Measurements from ENCODE around the gene XRCC6.
"Not testable (repeated sequence)": the region's sequence is repeated elsewhere in the genome, so short reads cannot be mapped to it uniquely, and the experiment has no call there.

The XRCC6 gene

DNA sequence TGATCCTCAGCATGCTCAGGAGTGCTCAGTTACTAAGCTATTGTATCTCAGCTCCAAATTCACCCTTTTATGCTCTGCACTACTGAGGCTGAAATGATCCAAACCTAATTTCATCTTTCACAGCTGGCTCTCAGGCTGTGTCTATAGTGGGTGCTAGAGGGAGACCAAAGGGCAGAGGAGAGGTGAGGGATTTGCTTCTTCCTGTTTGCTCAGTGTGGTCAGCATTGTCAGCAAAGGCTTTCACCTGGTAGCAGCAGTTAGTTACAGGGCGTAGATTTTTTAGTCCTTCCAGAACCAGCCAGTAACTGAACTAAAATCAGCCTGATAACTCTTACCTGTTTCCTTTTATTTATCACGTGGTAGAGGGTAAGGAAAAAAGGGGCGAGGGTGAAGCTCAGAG is 33.2 kb downstream of the XRCC6 start:
- DNase-seq, result no peak

DNA sequence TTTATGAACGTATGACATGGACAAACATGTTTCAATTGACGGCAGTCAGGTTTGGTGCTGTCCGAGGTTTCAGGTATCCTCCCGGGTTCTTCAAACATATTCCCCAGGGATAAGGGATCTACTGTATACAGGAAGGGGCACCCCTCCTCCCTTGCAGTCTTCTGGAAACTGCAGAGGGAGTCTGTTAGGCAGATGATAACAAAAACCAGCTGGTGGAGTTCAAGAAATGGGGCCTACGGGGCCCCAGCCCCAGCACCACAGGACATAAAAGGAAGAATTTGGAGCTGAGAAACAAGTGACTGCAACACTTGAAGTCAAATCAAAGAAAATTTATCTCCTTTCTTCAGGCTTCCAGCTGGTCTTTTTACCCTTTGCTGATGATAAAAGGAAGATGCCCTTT is 35.5 kb downstream of the XRCC6 start:
- DNase-seq, result no peak

DNA sequence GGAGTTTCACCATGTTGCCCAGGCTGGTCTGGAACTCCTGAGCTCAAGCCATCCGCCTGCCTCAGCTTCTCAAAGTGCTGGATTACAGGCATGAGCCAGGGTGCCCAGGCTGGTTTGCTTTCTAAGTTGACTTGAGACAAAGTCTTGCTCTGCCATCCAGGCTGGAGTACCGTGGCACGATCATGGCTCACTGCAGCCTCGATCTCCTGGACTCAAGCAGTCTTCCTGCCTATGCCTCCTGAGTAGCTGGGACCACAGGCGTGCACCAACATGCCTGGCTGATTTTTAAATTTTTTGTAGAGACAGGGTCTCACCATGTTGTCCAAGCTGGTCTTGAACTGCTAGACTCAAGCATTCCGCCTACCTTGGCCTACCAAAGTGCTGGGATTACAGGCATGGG is 36.6 kb downstream of the XRCC6 start:
- no peak for DNase-seq

DNA sequence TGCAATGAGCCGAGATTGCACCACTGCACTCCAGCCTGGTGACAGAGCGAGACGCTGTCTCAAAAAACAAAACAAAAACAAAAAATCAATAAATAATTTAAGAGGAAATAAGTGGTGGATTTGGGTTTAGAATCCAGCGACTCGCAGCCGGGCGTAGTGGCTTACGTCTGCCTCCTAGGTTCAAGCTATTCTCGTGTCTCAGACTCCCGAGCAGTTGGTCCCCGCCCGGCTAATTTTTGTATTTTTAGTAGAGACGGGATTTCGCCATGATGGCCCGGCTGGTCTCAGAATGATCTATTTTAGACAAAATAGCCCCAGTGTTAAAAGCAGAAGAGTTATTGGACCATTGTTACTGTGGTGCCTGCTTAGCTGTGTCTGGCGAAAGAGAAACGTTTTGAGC is 37.8 kb downstream of the XRCC6 start:
- no peak for DNase-seq

DNA sequence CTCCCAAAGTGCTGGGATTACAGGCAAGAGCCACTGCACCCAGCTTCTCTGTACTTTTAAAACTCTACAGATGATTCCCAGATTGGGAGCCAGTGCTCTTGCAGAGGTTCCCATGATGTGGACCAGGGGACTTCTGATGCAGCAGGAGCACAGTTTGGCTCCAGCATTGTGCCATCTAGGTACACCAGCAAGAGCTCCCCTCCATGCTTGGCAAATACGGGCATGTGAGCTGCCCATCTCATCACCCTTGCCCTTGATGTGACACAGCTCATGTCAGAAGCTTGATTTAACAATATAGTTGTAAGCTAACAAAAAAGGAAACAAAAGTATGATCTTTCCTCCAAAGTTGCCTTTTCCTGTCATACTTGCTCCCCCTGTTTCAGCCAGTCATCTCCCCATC is 38.8 kb downstream of the XRCC6 start:
- DNase-seq, result no peak

DNA sequence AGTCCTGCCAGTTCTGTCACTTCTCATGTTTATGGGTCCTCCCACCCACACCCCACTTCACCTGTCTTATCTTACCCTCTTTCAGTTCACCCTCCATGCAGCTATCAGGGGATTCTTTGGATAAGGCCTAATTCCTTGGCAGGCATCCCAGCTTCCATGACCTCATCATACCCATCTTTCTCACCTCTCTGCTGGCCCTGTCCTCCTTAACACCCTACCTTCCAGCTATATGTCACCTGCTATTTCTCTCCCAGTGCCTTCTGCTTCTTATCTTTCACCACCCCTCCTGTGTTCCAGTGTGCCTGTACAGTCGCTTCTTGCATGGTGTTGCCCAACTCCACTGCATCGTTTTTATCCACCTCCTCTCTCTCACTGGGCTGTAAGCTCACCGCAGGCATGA is 39.3 kb downstream of the XRCC6 start:
- DNase-seq, result peak; percentile 42

DNA sequence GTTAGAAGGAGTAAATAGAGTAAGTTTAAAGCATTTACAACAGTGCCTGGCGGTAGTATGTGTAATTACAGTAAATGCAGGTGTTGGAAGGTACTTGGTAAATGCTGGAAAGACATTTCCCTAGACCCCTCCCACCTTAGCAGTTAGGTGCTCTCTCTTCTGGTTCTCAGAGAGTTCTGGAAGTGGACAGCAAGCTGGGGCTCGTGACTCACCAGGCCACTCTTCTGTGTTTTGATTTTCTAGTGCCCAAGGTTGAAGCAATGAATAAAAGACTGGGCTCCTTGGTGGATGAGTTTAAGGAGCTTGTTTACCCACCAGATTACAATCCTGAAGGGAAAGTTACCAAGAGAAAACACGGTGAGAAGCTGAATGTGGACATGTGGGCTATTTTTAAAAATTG is 40.0 kb downstream of the XRCC6 start:
- DNase-seq, result no peak

DNA sequence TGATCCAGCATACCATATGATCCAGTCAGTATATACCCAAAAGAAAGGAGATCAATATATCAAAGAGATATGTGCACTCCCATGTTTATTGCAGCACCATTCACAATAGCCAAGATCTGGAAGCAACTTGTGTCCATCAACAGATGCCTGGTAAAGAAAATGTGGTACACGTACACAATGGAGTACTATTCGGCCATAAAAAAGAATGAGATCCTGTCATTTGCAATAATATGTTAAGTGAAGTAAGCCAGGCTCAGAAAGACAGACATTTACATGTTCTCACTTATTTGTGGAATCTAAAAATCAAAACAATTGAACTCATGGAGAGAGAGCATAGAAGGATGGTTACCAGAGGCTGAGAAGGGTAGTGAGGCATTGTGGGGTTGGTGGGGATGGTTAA is 40.6 kb downstream of the XRCC6 start:
- DNase-seq, result no peak

DNA sequence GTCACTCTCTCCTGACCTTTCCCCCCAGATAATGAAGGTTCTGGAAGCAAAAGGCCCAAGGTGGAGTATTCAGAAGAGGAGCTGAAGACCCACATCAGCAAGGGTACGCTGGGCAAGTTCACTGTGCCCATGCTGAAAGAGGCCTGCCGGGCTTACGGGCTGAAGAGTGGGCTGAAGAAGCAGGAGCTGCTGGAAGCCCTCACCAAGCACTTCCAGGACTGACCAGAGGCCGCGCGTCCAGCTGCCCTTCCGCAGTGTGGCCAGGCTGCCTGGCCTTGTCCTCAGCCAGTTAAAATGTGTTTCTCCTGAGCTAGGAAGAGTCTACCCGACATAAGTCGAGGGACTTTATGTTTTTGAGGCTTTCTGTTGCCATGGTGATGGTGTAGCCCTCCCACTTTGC is 42.5 kb downstream of the XRCC6 start:
- DNase-seq, result not testable (repeated sequence)

DNA sequence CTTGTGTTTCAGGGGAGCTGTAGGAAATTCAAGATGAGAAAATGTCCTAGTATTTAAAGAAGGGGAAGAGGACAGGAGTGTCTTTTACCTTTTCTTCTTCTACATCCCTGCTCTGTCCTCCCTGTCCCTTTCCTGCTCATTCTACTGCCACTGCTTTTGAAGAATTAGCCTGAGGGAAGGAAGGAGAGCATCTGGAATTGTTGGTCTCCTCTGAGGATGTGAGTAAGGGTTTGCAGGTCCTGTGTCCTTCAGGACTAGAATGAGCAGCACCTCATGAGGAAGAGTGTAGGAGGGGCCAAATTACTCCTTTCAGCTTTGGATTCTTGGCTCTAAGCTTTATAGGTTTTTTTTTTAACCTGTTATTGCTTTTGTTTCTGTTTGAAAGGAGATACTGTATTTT is 43.4 kb downstream of the XRCC6 start:
- DNase-seq, result no peak

DNA sequence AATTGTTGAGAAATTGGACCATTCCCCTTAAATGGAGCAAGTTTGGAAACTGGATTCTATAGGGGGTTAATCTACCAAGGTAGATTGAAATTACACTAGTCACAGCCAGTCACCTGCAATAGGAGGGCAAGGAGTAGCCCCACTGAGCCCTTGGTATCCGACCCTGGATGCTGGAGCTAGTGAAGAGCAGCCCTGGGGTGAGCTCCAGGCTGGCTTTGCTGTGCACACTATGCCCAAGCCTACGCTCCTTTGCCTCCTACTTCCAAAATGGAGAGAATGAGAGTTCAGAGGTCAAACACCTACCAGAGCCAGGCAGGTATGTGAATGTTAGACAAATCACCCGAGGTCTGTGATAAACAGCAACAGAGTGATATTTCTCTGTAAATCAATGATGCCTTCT is 43.9 kb downstream of the XRCC6 start:
- DNase-seq, result no peak

DNA sequence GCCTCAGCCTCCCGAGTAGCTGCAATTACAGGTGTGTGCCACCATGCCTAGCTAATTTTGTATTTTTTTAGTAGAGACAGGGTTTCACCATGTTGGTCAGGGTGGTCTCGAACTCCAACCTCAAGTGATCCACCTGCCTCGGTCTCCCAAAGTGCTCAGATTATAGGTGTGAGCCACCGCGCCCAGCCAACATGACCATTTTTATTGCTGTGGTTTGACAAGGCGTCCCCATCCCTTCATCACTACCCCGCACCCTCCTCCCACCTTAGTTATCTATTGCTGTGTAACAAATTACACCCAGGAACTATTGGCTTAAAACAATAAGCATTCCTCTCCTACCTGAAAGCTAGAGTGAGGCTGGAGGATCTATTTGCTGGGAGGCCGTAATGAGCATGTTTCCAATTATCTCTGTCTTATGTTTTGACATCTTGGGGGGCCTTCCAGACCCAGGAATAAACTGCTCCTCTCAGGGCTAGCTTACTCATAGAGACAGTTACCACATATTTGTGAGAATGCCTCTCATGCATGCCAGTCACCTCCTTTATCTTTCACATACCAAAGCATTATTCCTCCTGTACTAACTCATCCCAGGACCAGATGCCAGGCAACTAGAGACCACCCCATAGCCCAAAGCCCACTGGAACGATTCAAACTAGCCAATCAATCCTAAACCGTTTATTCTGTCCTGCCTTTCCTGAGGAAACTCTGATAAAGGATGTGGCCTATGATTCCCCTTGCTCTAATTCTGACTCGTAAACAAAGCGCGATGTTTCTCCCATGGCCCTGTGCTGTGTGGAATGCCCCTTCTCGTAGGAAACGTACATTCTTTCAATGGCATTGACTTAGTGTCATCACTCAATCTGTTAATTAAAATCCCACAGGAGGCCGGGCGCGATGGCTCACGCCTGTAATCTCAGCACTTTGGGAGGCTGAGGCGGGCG is 48.1 kb downstream of the XRCC6 start:
- peak; percentile 77 for DNase-seq

DNA sequence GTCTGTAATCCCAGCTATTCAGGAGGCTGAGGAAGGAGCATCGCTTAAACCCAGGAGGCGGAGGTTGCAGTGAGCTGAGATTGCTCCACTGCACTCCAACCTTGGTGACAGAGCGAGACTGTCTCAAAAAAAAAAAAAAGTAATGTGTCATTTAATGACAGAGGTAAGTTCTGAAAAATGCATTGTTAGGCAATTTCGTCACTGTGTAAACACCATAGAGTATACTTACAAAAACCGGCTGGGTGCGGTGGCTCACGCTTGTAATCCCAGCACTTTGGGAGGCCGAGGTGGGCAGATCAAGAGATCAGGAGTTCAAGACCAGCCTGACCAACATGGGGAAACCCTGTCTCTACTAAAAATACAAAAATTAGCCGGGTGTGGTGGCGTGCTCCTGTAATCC is 51.0 kb downstream of the XRCC6 start:
- not testable (repeated sequence) for DNase-seq

DNA sequence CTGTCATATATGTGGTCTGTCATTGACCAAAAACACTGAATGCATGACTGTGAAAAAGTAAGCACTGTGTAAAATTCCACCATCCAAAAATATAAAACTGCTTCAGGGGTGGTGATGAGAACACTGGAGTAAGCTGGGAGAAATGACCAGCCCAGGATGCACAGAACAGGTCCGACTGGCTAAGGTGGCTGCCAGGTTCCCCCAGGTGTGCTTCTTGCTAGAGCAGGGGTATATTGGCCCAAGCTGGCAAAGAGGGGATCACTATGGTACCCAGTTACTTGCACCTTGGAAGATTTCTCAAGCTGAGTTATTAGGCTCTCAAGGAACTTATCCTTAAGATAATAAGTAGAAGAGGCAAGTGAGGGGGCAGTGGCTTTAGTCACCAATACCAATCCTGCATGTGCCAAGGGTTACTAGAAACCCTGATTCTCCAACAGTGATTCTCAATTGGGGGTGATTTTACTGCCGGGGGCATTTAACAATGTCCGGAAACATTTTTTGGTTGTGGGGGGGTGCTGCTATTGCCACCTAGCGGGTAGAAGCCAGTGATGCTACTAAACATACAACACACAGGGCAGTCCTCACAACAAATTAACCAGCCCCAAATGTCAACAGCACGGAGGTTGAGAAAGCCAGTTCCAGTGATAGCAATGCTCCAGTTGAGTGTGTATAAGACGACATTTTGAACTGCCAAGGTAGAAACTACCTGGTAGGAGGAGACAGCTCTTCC is 51.9 kb downstream of the XRCC6 start:
- DNase-seq, result no peak

DNA sequence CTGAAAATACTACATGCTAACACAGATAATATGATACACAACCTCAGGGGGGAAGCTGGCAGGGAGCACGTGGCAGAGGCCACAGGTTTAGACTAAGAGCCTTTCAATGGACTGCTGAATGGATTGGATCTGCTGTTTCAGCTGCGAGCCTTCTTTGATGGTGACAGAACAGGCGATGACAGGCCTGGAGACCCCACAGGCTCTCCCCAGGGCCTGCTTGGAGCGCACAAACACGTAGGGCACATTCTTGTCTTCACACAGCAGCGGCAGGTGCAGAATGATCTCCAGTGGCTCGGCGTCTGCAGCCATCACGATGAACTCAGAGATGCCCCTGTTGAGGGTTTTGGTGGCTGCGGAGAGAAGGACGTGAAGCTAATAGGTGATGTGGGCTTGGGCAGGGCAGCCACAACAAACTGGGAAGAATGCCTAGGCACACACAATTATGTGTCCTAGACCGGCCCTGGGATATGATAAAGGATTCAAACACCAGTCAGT is 53.8 kb downstream of the XRCC6 start:
- no peak for DNase-seq

DNA sequence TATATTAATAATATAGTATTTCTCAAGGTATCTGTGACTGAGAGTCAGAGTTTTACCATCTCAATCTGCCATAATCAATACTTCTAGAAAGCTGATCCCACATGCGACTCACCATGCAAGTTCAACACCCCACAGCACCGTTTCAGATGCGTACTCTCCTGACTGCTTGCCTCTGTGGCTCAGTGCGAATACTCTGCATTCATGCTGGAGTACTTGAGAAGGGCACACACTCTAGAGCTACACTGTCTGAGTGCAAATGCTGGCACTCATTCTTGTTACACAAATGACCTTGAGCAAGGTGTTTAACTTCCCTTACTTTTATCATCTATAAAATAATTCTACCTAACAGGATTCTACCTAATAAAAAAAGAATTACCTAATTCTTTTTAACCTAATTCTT is 55.0 kb downstream of the XRCC6 start:
- no peak for DNase-seq

DNA sequence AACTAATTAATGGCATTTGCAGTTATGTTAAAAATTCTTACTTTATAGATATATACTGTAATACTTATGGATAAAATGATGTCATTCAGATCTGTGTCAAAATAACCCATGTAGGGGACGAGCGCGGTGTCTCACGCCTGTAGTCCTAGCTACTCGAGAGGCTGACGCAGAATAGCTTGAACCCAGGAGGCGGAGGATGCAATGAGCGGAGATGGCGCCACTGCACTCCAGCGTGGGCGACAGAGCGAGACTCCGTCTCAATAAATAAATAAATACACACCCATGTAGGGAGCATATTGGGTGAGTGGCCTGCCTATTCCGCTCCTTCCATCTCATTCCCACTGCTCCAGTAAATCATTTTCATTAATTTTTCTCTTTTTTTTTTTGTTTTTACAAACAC is 60.5 kb downstream of the XRCC6 start:
- DNase-seq, result no peak

DNA sequence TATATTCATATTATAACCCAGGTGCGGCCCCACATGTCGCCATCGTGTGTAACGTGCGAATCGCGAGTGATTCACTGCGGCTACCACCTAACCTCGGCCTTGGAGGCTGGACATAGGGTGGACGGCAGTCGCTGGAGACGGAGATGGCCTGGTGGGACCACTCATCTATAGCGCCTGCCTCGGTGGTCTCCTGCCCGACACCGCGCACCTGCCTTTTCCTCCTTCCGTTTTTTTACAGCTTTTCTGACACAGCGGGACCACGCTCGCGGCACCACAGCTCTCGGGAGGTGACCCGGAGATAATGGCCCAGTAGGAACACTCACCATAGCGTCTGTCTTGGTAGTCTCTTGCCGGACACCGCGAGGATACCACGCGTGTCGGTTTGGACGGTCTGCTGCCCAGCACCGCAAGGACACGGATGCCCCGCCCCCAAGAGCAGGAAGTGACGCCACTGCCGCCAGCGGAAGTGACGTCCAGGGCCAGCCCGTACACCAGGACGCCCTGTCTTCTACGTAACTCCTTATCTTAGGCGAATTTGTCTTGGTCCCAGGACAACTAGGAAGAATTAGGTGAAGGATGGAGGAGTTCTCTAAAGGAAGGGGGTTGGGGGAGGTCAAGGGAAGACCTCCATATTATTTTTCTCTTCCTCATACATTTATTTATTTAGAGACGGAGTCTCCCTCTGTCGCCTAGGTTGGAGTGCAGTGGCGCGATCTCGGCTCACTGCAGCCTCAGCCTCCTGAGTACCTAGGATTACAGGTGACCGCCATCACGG is 61.1 kb downstream of the XRCC6 start:
- DNase-seq, result peak; percentile 81

DNA sequence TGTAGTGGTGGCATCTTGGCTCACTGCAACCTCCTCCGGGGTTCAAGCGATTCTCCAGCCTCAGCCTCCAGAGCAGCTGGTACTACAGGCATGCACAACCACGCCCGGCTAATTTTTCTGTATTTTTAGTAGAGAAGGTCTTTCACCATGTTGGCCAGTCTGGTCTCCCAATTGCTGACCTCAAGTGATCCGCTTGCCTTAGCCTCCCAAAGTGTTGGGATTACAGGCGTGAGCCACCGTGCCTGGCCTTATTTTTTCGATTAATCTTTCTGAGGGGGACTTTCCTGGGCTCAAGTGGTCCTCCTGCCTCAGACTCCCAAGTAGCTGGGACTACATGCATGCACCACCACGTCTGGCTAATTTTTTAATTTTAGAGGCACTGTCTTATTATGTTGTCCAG is 62.0 kb downstream of the XRCC6 start:
- no peak for DNase-seq

DNA sequence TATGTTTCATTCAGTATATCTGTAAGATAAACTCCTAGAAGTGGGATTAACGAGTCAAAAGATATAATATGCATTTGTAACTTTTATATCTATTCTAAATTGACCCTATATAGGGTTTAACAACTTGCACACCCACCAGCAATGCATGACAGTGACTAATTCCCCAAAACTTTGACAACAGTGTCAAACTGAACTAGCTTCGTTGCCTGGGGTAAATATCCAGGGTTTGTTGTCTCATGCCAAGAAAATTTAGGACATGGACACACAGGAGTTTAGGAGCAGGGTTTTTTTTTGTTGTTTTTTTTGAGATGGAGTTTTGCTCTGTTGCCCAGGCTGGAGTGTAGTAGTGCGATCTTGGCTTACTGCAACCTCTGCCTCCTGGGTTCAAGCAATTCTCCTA is 62.5 kb downstream of the XRCC6 start:
- no peak for DNase-seq

DNA sequence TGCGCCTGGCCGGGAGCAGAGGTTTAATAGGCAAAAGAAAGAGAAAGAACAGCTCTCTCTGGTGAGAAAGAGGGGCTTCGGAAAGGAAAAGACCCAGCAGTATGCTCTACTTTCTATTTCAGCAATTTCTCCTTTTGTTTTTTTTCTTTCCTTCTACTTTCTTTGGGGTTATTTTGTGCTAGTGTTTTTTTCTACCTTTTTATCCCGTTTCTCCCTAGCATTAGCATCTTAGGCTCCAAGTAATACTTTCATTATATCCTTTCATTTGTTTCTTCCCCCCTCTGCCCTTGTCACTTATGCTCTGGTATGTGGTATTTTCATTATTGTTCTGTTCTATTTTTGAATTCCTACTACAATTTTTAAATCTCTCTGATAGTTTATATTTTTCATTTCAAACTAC is 63.1 kb downstream of the XRCC6 start:
- no peak for DNase-seq

DNA sequence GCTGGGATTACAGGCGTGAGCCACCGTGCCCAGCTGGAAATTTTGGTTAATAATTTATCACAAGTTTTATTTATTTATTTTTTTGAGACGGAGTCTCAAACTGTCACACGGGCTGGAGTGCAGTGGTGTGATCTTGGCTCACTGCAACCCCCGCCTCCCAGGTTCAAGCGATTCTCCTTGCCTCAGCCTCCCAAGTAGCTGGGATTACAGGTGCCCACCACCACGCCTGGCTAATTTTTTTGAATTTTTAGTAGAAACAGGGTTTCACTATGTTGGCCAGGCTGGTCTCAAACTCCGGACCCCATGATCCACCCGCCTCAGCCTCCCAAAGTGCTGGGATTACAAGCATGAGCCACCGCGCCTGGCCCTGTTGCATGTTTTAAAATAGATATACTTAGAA is 65.8 kb downstream of the XRCC6 start:
- DNase-seq, result not testable (repeated sequence)

DNA sequence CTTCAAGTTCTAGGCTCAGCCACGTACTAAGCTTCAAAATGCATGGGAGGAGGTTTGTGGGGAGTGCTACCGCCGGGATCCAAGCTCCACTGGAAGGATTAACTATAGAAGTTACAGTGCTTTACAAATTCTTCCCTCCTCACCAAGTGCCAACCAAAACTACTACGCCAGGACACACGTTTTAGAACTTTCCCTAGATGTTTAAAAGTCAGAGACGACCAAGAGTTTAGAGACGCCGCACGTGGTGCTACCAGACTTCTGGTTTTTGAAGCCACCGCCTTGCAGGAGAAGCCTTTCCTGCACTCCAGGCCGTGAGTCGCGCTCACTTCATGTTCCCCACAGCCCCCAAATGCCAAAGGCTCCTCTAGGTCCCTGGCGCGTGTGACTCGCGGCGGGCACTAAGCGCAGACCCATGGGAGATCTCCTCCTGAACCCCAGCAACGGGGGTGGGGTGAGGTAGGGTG is 66.8 kb downstream of the XRCC6 start:
- no peak for DNase-seq
